Measurements from ENCODE around the gene JUND. TPM values are rescaled to one million over a fixed set of nuclear protein-coding genes. Genes with fewer than 3 reads are reported as not detected.
A peak's percentile ranks its signal among the peaks of the same experiment; 100 is the strongest.

The JUND gene
- total RNA-seq, 1 experiment from 2014 or later = 103 TPM

DNA sequence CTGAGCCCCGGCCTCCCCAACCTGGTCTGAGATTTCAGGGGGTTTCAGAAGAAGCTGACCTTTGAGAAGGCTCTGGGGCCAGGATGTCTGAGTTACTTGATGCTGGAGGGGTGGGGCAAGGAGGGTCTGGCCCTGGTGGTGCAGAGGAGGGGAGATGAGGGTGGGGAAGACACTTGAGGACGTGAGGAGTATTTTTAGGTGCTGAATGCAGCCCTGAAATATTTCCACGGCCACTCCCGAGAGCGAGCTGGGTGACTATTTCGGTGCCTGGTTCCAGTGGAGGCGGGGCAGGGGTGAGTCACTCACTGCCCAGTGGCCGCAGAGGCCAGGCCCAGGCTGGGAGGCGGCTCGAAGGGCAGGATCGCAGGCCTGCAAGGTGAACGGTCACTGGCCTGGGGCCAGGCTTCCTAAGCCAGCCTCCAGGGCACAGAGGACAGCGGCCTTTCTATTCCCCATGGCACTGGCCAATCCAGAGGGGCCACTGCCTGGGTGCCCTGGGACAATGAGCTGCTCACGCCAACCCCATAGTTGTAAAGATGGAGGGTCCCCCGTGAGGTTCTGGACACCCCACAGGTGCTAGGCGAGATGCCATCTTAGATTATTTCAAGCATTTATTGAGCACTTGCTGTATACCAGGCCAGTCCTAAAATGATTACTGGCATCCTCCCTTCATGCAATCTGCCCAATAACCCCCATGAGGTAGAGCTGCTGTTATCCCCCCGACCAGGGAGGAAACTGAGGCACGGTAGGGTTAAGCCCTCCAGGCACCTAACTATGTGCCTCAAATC lies 19.7 kb upstream of the JUND start:
- H3K14ac ChIP-seq (ENCODE audit: insufficient read depth, low read length) = no peak overlapping the region
- H3K27ac ChIP-seq (ENCODE audit: insufficient read length, low read depth, low read length) = no peak overlapping the region
- Mint-ChIP-seq H3K36me3 (ENCODE audit: insufficient read depth in 1 of 3, low read depth in 3 of 3) (peaks cover 0 to 3% (median 0%) of the 10 kb centered on the region in 3 experiments; a peak in 2 of 7 replicates), H3K27me3 (ENCODE audit: low read depth) (no peaks in the 10 kb centered on the region; the same call in 1 of the 2 replicates), H3K4me3 (no peak overlapping the region), H3K4me1 (peaks cover 25 to 33% of the 10 kb centered on the region in 2 experiments), H3K9me3 (no peaks in the 10 kb centered on the region; a peak in 1 of 5 replicates), H3K27ac (peak overlapping the region in 1 of 3 experiments; percentile 61; a peak in 1 of 7 replicates)
- no peak overlapping the region for H3T11ph ChIP-seq (ENCODE audit: low read length)
- peaks cover 3% of the 10 kb centered on the region for H3K23me2 ChIP-seq (ENCODE audit: insufficient read length, low read depth, low read length, poor library complexity, severe bottlenecking)
- H4K5ac ChIP-seq (ENCODE audit: insufficient read length, low read depth, low read length) = no peak overlapping the region
- H2BK20ac ChIP-seq (ENCODE audit: low read depth, low read length, poor library complexity, severe bottlenecking) = no peak overlapping the region
- no peak overlapping the region for H3K56ac ChIP-seq (ENCODE audit: insufficient read length, low read depth, low read length)
- no peak overlapping the region for H4K8ac ChIP-seq (replicated peaks; ENCODE audit: insufficient read length, low read depth, low read length)
- H3K9me3 ChIP-seq (ENCODE audit: control insufficient read depth, low read depth, low read length) = no peaks in the 10 kb centered on the region
- no peak overlapping the region for H3K23ac ChIP-seq (ENCODE audit: insufficient read length, low read depth, low read length)
- H3K4me1 ChIP-seq (ENCODE audit: insufficient read depth, low read length) = peaks cover 5% of the 10 kb centered on the region; the same call in 1 of the 2 replicates
- no peak overlapping the region for H2BK5ac ChIP-seq (ENCODE audit: insufficient read length, low read length)
- DNase-seq = no peak
- H2AK5ac ChIP-seq (ENCODE audit: insufficient read length, low read length) = no peak overlapping the region
- WGBS (ENCODE audit: extremely low coverage, insufficient read length, low lambda C conversion rate) = no CpG with 5 or more reads among the region's 18 CpGs
- no peak overlapping the region for H4K91ac ChIP-seq (ENCODE audit: insufficient read length, low read depth, low read length)
- H3K4ac ChIP-seq (ENCODE audit: low read depth, low read length) = no peak overlapping the region
- H4K20me1 ChIP-seq (ENCODE audit: control insufficient read depth, insufficient read depth, insufficient read length) = no peaks in the 10 kb centered on the region
- no peaks in the 10 kb centered on the region for H3K79me1 ChIP-seq (ENCODE audit: insufficient read depth, low read depth, low read length, poor library complexity, severe bottlenecking)
- TF ChIP-seq, protein P1, sequence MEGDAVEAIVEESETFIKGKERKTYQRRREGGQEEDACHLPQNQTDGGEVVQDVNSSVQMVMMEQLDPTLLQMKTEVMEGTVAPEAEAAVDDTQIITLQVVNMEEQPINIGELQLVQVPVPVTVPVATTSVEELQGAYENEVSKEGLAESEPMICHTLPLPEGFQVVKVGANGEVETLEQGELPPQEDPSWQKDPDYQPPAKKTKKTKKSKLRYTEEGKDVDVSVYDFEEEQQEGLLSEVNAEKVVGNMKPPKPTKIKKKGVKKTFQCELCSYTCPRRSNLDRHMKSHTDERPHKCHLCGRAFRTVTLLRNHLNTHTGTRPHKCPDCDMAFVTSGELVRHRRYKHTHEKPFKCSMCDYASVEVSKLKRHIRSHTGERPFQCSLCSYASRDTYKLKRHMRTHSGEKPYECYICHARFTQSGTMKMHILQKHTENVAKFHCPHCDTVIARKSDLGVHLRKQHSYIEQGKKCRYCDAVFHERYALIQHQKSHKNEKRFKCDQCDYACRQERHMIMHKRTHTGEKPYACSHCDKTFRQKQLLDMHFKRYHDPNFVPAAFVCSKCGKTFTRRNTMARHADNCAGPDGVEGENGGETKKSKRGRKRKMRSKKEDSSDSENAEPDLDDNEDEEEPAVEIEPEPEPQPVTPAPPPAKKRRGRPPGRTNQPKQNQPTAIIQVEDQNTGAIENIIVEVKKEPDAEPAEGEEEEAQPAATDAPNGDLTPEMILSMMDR (conservative IDR thresholded peaks at IDR 0.05) = no peak
- no peaks in the 10 kb centered on the region for H3K79me2 ChIP-seq (ENCODE audit: insufficient read depth, low read length)
- no peaks in the 10 kb centered on the region for H3K27me3 ChIP-seq (ENCODE audit: insufficient read depth, low read length)
- H3K18ac ChIP-seq (ENCODE audit: insufficient read length, low read depth, low read length) = no peak overlapping the region
- no peak overlapping the region for H2BK120ac ChIP-seq (ENCODE audit: low read depth, low read length, poor library complexity, severe bottlenecking)
- no peak overlapping the region for H2BK12ac ChIP-seq (ENCODE audit: insufficient read length, low read depth, low read length)
- no peak overlapping the region for H2AFZ ChIP-seq (ENCODE audit: low read length)
- no peak overlapping the region for H3K9ac ChIP-seq (ENCODE audit: extremely low read depth, insufficient read length, low read length)
- H2BK15ac ChIP-seq (ENCODE audit: low read depth, low read length) = no peak overlapping the region
- no peak overlapping the region for H3K4me2 ChIP-seq (ENCODE audit: insufficient read depth, insufficient read length, low read length)

Measured in H9 (cell line).